ENCODE results near the gene NFE2L3. TPM values are rescaled to one million over a fixed set of nuclear protein-coding genes. Genes with fewer than 3 reads are reported as not detected.

Gene NFE2L3
- total and polyA plus RNA-seq, 2 donors (not counting 1 experiment from before 2014, with no cell fraction given) = 1.4 to 1.6 TPM

GRCh38 chr7:26153823-26154783 is 2.1 kb downstream of the NFE2L3 start:
- H3K4me3 Mint-ChIP-seq = peak overlapping the region; percentile 96
- no peaks in the 10 kb centered on the region for H4K20me1 ChIP-seq (ENCODE audit: control insufficient read depth, insufficient read depth, low read length, poor library complexity, severe bottlenecking)
- TF ChIP-seq, protein P1, sequence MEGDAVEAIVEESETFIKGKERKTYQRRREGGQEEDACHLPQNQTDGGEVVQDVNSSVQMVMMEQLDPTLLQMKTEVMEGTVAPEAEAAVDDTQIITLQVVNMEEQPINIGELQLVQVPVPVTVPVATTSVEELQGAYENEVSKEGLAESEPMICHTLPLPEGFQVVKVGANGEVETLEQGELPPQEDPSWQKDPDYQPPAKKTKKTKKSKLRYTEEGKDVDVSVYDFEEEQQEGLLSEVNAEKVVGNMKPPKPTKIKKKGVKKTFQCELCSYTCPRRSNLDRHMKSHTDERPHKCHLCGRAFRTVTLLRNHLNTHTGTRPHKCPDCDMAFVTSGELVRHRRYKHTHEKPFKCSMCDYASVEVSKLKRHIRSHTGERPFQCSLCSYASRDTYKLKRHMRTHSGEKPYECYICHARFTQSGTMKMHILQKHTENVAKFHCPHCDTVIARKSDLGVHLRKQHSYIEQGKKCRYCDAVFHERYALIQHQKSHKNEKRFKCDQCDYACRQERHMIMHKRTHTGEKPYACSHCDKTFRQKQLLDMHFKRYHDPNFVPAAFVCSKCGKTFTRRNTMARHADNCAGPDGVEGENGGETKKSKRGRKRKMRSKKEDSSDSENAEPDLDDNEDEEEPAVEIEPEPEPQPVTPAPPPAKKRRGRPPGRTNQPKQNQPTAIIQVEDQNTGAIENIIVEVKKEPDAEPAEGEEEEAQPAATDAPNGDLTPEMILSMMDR (IDR thresholded peaks at IDR 0.05) = no peak
- TF ChIP-seq EZH2 (IDR thresholded peaks at IDR 0.05; ENCODE audit: borderline replicate concordance, insufficient read depth, low read depth, low read length, poor library complexity, severe bottlenecking) = no peak
- intact Hi-C loops (cut with micrococcal nuclease) = loop anchor here (1.0 to 5.0 kb wide), 5 partner anchors 45 to 711 kb away; partner anchors contain the start of gene SKAP2
- WGBS (ENCODE audit: insufficient coverage) = 79% methylated on average over 10 of the region's 15 CpGs
- H2AFZ ChIP-seq (ENCODE audit: insufficient read depth, low read depth, low read length, poor library complexity, severe bottlenecking) = peak overlapping the region; percentile 96
- no peaks in the 10 kb centered on the region for H3K79me2 ChIP-seq (ENCODE audit: control insufficient read depth, insufficient read depth, low read length)
- CTCF ChIA-PET = interaction anchor here (1.1 kb wide), 1 partner anchor 64 kb away, joined by 3 read pairs; no protein-coding TSS in a partner anchor
- POLR2A ChIA-PET = interaction anchor here (0.5 kb wide), 1 partner anchor 88 kb away, joined by 3 read pairs; no protein-coding TSS in a partner anchor
- H3K4me1 ChIP-seq (ENCODE audit: control insufficient read depth in 2 of 2, insufficient read depth in 2 of 2, low read length in 2 of 2) = peaks cover 45 to 55% of the 10 kb centered on the region in 2 donors
- peak overlapping the region; percentile 84 for H3K27ac Mint-ChIP-seq
- H3K4me3 ChIP-seq (ENCODE audit: control extremely low read depth in 1 of 5, extremely low read depth in 1 of 5, insufficient read depth in 1 of 5, low read depth in 2 of 5, low read length in 4 of 5) = peak overlapping the region in 2 of 5 experiments; percentile 62 to 90
- H3K4me1 Mint-ChIP-seq = peaks cover 63% of the 10 kb centered on the region
- H3K27me3 ChIP-seq (replicated peaks in 1 of 4; ENCODE audit: control extremely low read depth in 1 of 4, control insufficient read depth in 3 of 4, insufficient read depth in 4 of 4, low read length in 3 of 4) = no peaks in the 10 kb centered on the region
- peaks cover 0 to 3% (median 0%) of the 10 kb centered on the region in 3 donors for H3K9me3 ChIP-seq (ENCODE audit: control extremely low read depth in 1 of 3, control insufficient read depth in 2 of 3, insufficient read depth in 1 of 3, low read length in 2 of 3)
- peak overlapping the region; percentile 95 for H3K4me2 ChIP-seq (replicated peaks; ENCODE audit: low read depth, low read length, poor library complexity, severe bottlenecking)
- no peak overlapping the region for H3K9ac ChIP-seq (ENCODE audit: low read length)
- ATAC-seq (ENCODE audit: low read depth) = no peak
- H3K27me3 Mint-ChIP-seq = no peaks in the 10 kb centered on the region
- H3K9me3 Mint-ChIP-seq (ENCODE audit: insufficient read depth) = no peaks in the 10 kb centered on the region
- no peak for DNase-seq
- H3K36me3 ChIP-seq (replicated peaks in 1 of 2; ENCODE audit: control extremely low read depth in 1 of 2, control insufficient read depth in 1 of 2, extremely low read depth in 1 of 2, insufficient read depth in 2 of 2, low read length in 1 of 2) = no peaks in the 10 kb centered on the region
- H3K27ac ChIP-seq (ENCODE audit: low read length in 2 of 2) = no peak overlapping the region
